OCI-LY7 (cell line): Measurements from ENCODE around the gene HOXB6. TPM values are rescaled to one million over a fixed set of nuclear protein-coding genes. Genes with fewer than 3 reads are reported as not detected.

Source experiments
- BruUV-seq: library from RNA; stranded (reverse); fragments of 400-500 nt; replicated peaks from 2 replicates; lab custom pipeline; 2021; lab: Mats Ljungman, UMichigan
- CTCF ChIA-PET: fragments of 300-600 bp; sonication (Branson Sonifier 250); formaldehyde crosslinking; loops from one replicate; lab custom pipeline; 2022; ENCODE audit warnings: antibody characterized with exemption; ENCODE audit not compliant: unreplicated experiment; lab: Charles Lee
- POLR2A ChIA-PET: fragments of 300-600 bp; sonication (Branson Sonifier 250); formaldehyde crosslinking; loops from one replicate; lab custom pipeline; 2022; ENCODE audit warnings: antibody characterized with exemption; lab: Charles Lee
- DNase-seq: peaks from one replicate; pipeline ENCODE4 v3.0.0-alpha.2; 2015; ENCODE audit warnings: low spot score
- H2AFZ ChIP-seq: fragments of 200-600 bp; sonication (generic), shearing (Covaris generic); 2 replicates; pipeline ENCODE4 v1.6.1; 2014; ENCODE audit warnings: mild to moderate bottlenecking, antibody characterized with exemption, low read length, moderate library complexity
- H3K27ac ChIP-seq: fragments of 200-600 bp; sonication (generic); 2 replicates; pipeline ENCODE4 v1.5.1; 2014; ENCODE audit warnings: mixed run types, low read depth, mild to moderate bottlenecking, moderate library complexity, low read length, inconsistent platforms; ENCODE audit not compliant: poor library complexity, severe bottlenecking
- H3K36me3 ChIP-seq: fragments of 200-600 bp; sonication (generic); 2 replicates; pipeline ENCODE4 v1.6.1; 2014; ENCODE audit warnings: mild to moderate bottlenecking, antibody characterized with exemption, low read length, moderate library complexity, mixed read lengths; ENCODE audit not compliant: insufficient read depth
- H3K4me1 ChIP-seq: fragments of 200-600 bp; sonication (generic); 2 replicates; pipeline ENCODE4 v1.5.1; 2014; ENCODE audit warnings: mild to moderate bottlenecking, low read length; ENCODE audit not compliant: insufficient read depth, poor library complexity, severe bottlenecking
- H3K4me2 ChIP-seq: fragments of 200-600 bp; sonication (generic); 2 replicates; pipeline ENCODE4 v1.6.1; 2014; ENCODE audit warnings: mild to moderate bottlenecking, low read length
- H3K4me3 ChIP-seq: fragments of 200-600 bp; sonication (generic); 2 replicates; pipeline ENCODE4 v1.5.1; 2014; ENCODE audit warnings: mild to moderate bottlenecking, low read depth, low read length; ENCODE audit not compliant: poor library complexity, severe bottlenecking
- H3K79me2 ChIP-seq: fragments of 200-600 bp; sonication (generic); 2 replicates; pipeline ENCODE4 v1.6.1; 2016; ENCODE audit warnings: low read depth, mild to moderate bottlenecking, low read length, moderate library complexity, mixed read lengths; ENCODE audit not compliant: insufficient read depth
- H3K9me2 ChIP-seq: fragments of 200-600 bp; sonication (generic); 2 replicates; pipeline ENCODE4 v1.6.1; 2016; ENCODE audit warnings: mild to moderate bottlenecking, low read length, mixed read lengths; ENCODE audit not compliant: insufficient read depth
- H3K9me3 ChIP-seq: fragments of 200-600 bp; sonication (generic); 2 replicates; pipeline ENCODE4 v1.6.1; 2014; ENCODE audit warnings: mild to moderate bottlenecking, mixed run types, low read length, mixed read lengths
- H4K20me1 ChIP-seq: fragments of 200-600 bp; sonication (generic); 2 replicates; pipeline ENCODE4 v1.6.1; 2014; ENCODE audit warnings: mild to moderate bottlenecking, antibody characterized with exemption, low read length, moderate library complexity, mixed read lengths; ENCODE audit not compliant: insufficient read depth
- EZH2phosphoT487 ChIP-seq: fragments of 200-600 bp; sonication (generic); IDR thresholded peaks from 2 replicates; pipeline ENCODE4 v1.6.1; 2018; ENCODE audit warnings: low read depth, borderline replicate concordance, mild to moderate bottlenecking, mixed run types, antibody characterized with exemption, low read length, moderate library complexity, mixed read lengths
- intact Hi-C: fragments of 100-400 bp; cut with micrococcal nuclease; formaldehyde crosslinking; loops from one replicate; pipeline ENCODE4 v1.10.0; 2022; ENCODE audit not compliant: unreplicated experiment
- total RNA-seq, 2 experiments: library from RNA; depleted of rRNA in 1 of 2; stranded (reverse); fragments of >200 nt in 1 of 2; shearing (Covaris generic) in 1 of 2; gene quantifications; 2 replicates each; pipeline ENCODE4 v1.2.3, GENCODE V29; 2014 to 2022
- TF ChIP-seq, protein P1 (sequence below): fragments of 200-600 bp; sonication (generic); conservative IDR thresholded peaks from 2 replicates; pipeline ENCODE4 v1.5.1; 2014; ENCODE audit warnings: mild to moderate bottlenecking, antibody characterized with exemption, low read length, moderate library complexity, mixed read lengths

Gene HOXB6
- total RNA-seq, 2 experiments from 2014 or later, result not detected

DNA sequence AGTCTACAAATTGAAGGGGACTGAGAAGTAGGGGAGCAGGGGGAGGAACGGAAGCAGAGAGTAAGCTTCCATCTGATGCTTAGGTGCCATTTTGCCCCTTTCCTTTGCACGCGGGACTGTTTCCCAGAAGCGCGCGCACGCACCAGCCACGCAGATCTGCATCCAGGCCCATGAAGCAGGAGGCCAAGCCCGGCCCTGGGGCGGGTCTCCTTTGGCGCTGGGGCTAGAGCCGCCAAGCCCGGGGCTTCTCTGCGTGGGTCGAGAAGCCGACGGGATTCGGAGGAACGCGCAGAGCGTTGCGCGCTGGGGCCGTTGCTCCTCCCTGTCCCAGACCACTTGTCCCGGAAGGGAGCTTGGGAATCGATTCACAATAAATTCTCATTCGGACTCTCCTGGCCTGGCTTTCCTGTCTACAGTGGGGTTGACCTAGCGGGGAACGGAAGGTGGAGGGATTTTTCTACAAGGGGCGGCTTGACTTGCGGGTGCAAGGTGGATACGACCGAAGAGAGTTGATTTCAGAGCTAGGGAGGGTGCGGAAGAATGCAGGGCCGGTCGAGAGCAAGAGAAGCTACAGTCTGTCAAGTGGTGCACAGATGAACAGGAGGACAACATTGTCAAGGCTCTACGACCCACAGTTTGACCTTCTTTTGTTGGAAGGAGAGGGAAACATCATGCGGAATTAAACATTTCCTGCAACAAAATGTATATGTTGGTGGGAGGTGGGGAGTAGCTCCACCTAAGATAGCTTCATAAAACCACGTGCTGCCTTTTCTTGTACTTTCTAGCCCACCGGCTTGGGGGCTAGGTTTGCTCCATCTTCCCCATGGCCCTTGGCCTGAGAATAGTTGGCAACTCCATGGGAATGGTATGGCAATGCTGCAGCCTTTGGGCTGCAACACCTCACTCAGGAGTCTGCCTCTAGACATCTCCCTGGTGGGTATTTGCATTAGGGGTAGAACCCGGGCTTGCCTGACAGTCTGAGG is 16.9 kb upstream of the HOXB6 start:
- no TSS peak for BruUV-seq
- H3K27ac ChIP-seq, result no peak overlapping the region
- H3K9me2 ChIP-seq, result no peaks in the 10 kb centered on the region
- intact Hi-C loops, result no loop called here
- no peaks in the 10 kb centered on the region for H4K20me1 ChIP-seq
- TF ChIP-seq, protein P1, sequence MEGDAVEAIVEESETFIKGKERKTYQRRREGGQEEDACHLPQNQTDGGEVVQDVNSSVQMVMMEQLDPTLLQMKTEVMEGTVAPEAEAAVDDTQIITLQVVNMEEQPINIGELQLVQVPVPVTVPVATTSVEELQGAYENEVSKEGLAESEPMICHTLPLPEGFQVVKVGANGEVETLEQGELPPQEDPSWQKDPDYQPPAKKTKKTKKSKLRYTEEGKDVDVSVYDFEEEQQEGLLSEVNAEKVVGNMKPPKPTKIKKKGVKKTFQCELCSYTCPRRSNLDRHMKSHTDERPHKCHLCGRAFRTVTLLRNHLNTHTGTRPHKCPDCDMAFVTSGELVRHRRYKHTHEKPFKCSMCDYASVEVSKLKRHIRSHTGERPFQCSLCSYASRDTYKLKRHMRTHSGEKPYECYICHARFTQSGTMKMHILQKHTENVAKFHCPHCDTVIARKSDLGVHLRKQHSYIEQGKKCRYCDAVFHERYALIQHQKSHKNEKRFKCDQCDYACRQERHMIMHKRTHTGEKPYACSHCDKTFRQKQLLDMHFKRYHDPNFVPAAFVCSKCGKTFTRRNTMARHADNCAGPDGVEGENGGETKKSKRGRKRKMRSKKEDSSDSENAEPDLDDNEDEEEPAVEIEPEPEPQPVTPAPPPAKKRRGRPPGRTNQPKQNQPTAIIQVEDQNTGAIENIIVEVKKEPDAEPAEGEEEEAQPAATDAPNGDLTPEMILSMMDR, result no peak
- no peak for TF ChIP-seq EZH2phosphoT487
- no peak overlapping the region for H2AFZ ChIP-seq
- no peaks in the 10 kb centered on the region for H3K4me1 ChIP-seq
- no peaks in the 10 kb centered on the region for H3K79me2 ChIP-seq
- no peak for DNase-seq
- ChIA-PET POLR2A (interaction anchor here (0.6 kb wide), 2 partner anchors 230 to 276 kb away, joined by 3 read pairs; no protein-coding TSS in a partner anchor), CTCF (no interaction called here)
- no peaks in the 10 kb centered on the region for H3K9me3 ChIP-seq
- no peaks in the 10 kb centered on the region for H3K36me3 ChIP-seq
- H3K4me2 ChIP-seq, result no peak overlapping the region
- no peak overlapping the region for H3K4me3 ChIP-seq

GRCh38 chr17:48620461-48621139 is 15.8 kb upstream of the HOXB6 start:
- Histone ChIP-seq H3K27ac (no peak overlapping the region), H3K79me2 (no peaks in the 10 kb centered on the region), H3K9me2 (no peaks in the 10 kb centered on the region), H3K4me3 (no peak overlapping the region), H2AFZ (no peak overlapping the region), H3K4me2 (no peak overlapping the region), H4K20me1 (no peaks in the 10 kb centered on the region), H3K9me3 (no peaks in the 10 kb centered on the region), H3K4me1 (no peaks in the 10 kb centered on the region), H3K36me3 (no peaks in the 10 kb centered on the region)
- no peak for DNase-seq
- no TSS peak for BruUV-seq
- POLR2A ChIA-PET, result no interaction called here
- no peak for TF ChIP-seq EZH2phosphoT487
- CTCF ChIA-PET, result no interaction called here
- intact Hi-C loops, result no loop called here

DNA sequence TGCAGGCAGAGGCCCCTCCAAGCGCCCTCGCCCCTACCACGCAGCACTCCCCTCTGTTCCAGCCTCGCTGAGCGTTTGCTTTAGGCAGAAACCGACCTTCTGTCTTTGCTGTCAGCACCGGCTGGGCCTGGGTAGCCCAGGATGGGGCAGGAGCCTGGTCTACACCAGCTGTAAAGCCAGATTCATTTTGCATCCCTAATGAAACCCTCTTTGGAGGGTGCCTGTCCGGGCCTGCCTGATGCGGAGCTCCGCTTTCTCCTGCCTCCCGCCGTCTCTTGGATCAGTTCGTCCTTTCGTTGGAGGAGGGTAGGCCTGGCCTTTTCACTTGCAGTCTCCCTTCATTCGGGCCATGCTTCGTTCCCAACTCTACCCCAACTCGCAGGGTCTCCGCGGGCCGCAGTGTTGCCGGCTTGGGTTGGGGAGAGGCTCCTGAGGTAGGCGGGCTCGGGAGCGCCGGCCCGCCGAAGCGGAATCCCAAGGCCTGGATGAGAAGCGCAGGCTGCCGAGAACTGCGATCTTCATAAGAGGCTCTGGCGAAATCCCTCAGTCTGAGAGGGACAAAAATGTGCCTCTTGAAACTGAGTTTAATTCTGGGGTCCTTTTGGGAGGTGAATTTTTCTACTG is 15.2 kb upstream of the HOXB6 start:
- DNase-seq, result no peak
- Histone ChIP-seq H2AFZ (no peak overlapping the region), H3K4me1 (no peaks in the 10 kb centered on the region), H3K4me3 (no peak overlapping the region), H3K36me3 (no peaks in the 10 kb centered on the region), H3K9me3 (no peaks in the 10 kb centered on the region), H3K4me2 (no peak overlapping the region), H3K27ac (no peak overlapping the region), H3K79me2 (no peaks in the 10 kb centered on the region), H3K9me2 (no peaks in the 10 kb centered on the region), H4K20me1 (no peaks in the 10 kb centered on the region)
- TF ChIP-seq EZH2phosphoT487, result no peak
- TF ChIP-seq, protein P1, result no peak
- ChIA-PET CTCF (no interaction called here), POLR2A (no interaction called here)
- no TSS peak for BruUV-seq
- intact Hi-C loops, result loop anchor here (5.0 kb wide), 1 partner anchor 593 kb away; no protein-coding TSS in a partner anchor
